HS-5 (cell line): ENCODE results near the gene TAS1R1.

ENCODE experiments used
- DNase-seq: peaks from one replicate; pipeline ENCODE4 v3.0.0-alpha.2; 2012; ENCODE audit warnings: low read depth

Gene TAS1R1

GRCh38 chr1:6574025-6574620, 19.0 kb downstream of the TAS1R1 start:
- DNase-seq = no peak

- no peak for DNase-seq
Observed at GRCh38 chr1:6574818-6575217, 19.7 kb downstream of the TAS1R1 start.

- no peak for DNase-seq
Observed at GRCh38 chr1:6577831-6578525, 22.9 kb downstream of the TAS1R1 start.

GRCh38 chr1:6578624-6579373, 23.7 kb downstream of the TAS1R1 start:
- DNase-seq = no peak

GRCh38 chr1:6579374-6580118, 24.4 kb downstream of the TAS1R1 start, which contains the start of gene ZBTB48:
TSS of gene ZBTB48 (plus strand) at chr1:6579994. CDS start at chr1:6580610, 616 bp downstream.
- peak; percentile 87 for DNase-seq

- DNase-seq = no peak
Observed at GRCh38 chr1:6580119-6580592, 25.0 kb downstream of the TAS1R1 start.

- no peak for DNase-seq
Observed at GRCh38 chr1:6580593-6581409, 25.7 kb downstream of the TAS1R1 start.

GRCh38 chr1:6581561-6582305, 26.6 kb downstream of the TAS1R1 start:
- no peak for DNase-seq

- DNase-seq = no peak
Observed at GRCh38 chr1:6582370-6582769, 27.3 kb downstream of the TAS1R1 start.

- DNase-seq = no peak
Observed at GRCh38 chr1:6584126-6585080, 29.3 kb downstream of the TAS1R1 start.

- no peak for DNase-seq
Observed at GRCh38 chr1:6585081-6585722, 30.1 kb downstream of the TAS1R1 start.

- DNase-seq = no peak
Observed at GRCh38 chr1:6585841-6586240, 30.7 kb downstream of the TAS1R1 start.

GRCh38 chr1:6586404-6586816, 31.3 kb downstream of the TAS1R1 start:
- no peak for DNase-seq

- no peak for DNase-seq
Observed at GRCh38 chr1:6587261-6588005, 32.3 kb downstream of the TAS1R1 start.

GRCh38 chr1:6588128-6588892, 33.2 kb downstream of the TAS1R1 start:
- DNase-seq = no peak

- no peak for DNase-seq
Observed at GRCh38 chr1:6588893-6589520, 33.9 kb downstream of the TAS1R1 start.

- no peak for DNase-seq
Observed at GRCh38 chr1:6590046-6590445, 34.9 kb downstream of the TAS1R1 start.
